Measurements from ENCODE around the gene HOXB4.

GRCh38 chr17:48547808-48548522 is 30.2 kb downstream of the HOXB4 start:
- TF ChIP-seq CTCF (IDR thresholded peaks at IDR 0.05) (no peak), POLR2AphosphoS5 (IDR thresholded peaks at IDR 0.05) (no peak), POLR2A (IDR thresholded peaks at IDR 0.05; ENCODE audit: low read depth) (no peak)

Data from esophagus muscularis mucosa (tissue), 3 donors.